HEK293 (cell line): ENCODE data around the gene MAF.

Experiments
- CTCF ChIA-PET: fragments of 350-600 bp; formaldehyde crosslinking; extraction: SDS; loops from one replicate; lab custom pipeline; 2021; ENCODE audit warnings: antibody characterized with exemption; lab: Yijun Ruan, JAX
- POLR2A ChIA-PET: fragments of 300-600 bp; formaldehyde crosslinking; extraction: SDS; loops from one replicate; lab custom pipeline; 2020; ENCODE audit warnings: antibody characterized with exemption, inconsistent platforms; lab: Yijun Ruan, JAX
- H3K27ac ChIP-seq: fragments of 200-500 bp; sonication (Bioruptor generic); 2 replicates; pipeline ENCODE4 v1.5.1; 2014; ENCODE audit warnings: low read depth, low read length, control low read depth, inconsistent platforms; ENCODE audit errors: extremely low read depth
- H3K36me3 ChIP-seq, 2 experiments: fragments of 200-500 bp in 1 of 2; sonication (Bioruptor generic) in 1 of 2; 1 replicate in 1 of 2; 2 replicates in 1 of 2; pipeline ENCODE4 v1.5.1; 2014 to 2017; ENCODE audit warnings: inconsistent platforms in 2 of 2, low read length in 2 of 2; ENCODE audit not compliant: control insufficient read depth in 2 of 2, insufficient read depth in 1 of 2
- H3K4me1 ChIP-seq: fragments of 200-500 bp; sonication (Bioruptor generic); 2 replicates; pipeline ENCODE4 v1.5.1; 2014; ENCODE audit warnings: mild to moderate bottlenecking, low read length, inconsistent platforms; ENCODE audit not compliant: control insufficient read depth, insufficient read depth
- H3K4me3 ChIP-seq: 2 replicates; pipeline ENCODE4 v1.5.1; 2011; ENCODE audit warnings: low read depth, mild to moderate bottlenecking, control low read depth, low read length, moderate library complexity
- H3K9me3 ChIP-seq: fragments of 200-500 bp; sonication (Bioruptor generic); 2 replicates; pipeline ENCODE4 v1.5.1; 2014; ENCODE audit warnings: low read depth, low read length, inconsistent platforms; ENCODE audit not compliant: control insufficient read depth, insufficient read depth
- FEZF1 ChIP-seq: fragments of 450-650 bp; formaldehyde crosslinking; IDR thresholded peaks from 2 replicates; pipeline ENCODE4 v1.5.1; 2016; ENCODE audit warnings: missing biosample characterization, missing genetic modification characterization
- HOXA7 ChIP-seq: sonication (generic); formaldehyde crosslinking; IDR thresholded peaks from 2 replicates; pipeline ENCODE4 v1.8.1; 2022; ENCODE audit warnings: missing genetic modification reagents, borderline replicate concordance
- IKZF3 ChIP-seq: fragments of 450-650 bp; IDR thresholded peaks from 2 replicates; pipeline ENCODE4 v1.5.0; 2018; ENCODE audit warnings: missing biosample characterization, mild to moderate bottlenecking, missing genetic modification characterization, moderate library complexity
- KLF17 ChIP-seq: fragments of 450-650 bp; formaldehyde crosslinking; IDR thresholded peaks from 2 replicates; pipeline ENCODE4 v1.5.1; 2016; ENCODE audit warnings: missing biosample characterization, missing genetic modification characterization
- KLF7 ChIP-seq: fragments of 450-650 bp; formaldehyde crosslinking; IDR thresholded peaks from 2 replicates; pipeline ENCODE4 v1.5.1; 2016; ENCODE audit warnings: missing biosample characterization, missing genetic modification characterization, borderline replicate concordance
- RBAK ChIP-seq: fragments of 450-650 bp; formaldehyde crosslinking; IDR thresholded peaks from 2 replicates; pipeline ENCODE4 v1.5.1; 2016; ENCODE audit warnings: missing biosample characterization, missing genetic modification characterization
- SP7 ChIP-seq: fragments of 450-650 bp; formaldehyde crosslinking; IDR thresholded peaks from 2 replicates; pipeline ENCODE4 v1.5.1; 2016; ENCODE audit warnings: missing biosample characterization, missing genetic modification characterization
- ZBTB21 ChIP-seq: fragments of 450-650 bp; formaldehyde crosslinking; IDR thresholded peaks from 2 replicates; pipeline ENCODE4 v1.5.1; 2017; ENCODE audit warnings: missing biosample characterization, missing genetic modification characterization
- ZFP69B ChIP-seq: fragments of 450-650 bp; formaldehyde crosslinking; IDR thresholded peaks from 2 replicates; pipeline ENCODE4 v1.5.1; 2016; ENCODE audit warnings: missing biosample characterization, missing genetic modification characterization
- ZNF10 ChIP-seq: fragments of 450-650 bp; formaldehyde crosslinking; IDR thresholded peaks from 2 replicates; pipeline ENCODE4 v1.5.1; 2017; ENCODE audit warnings: missing biosample characterization, missing genetic modification characterization
- ZNF157 ChIP-seq: fragments of 450-650 bp; formaldehyde crosslinking; IDR thresholded peaks from 2 replicates; pipeline ENCODE4 v1.5.1; 2016; ENCODE audit warnings: missing biosample characterization, missing genetic modification characterization
- ZNF223 ChIP-seq: fragments of 450-650 bp; formaldehyde crosslinking; IDR thresholded peaks from 2 replicates; pipeline ENCODE4 v1.5.1; 2016; ENCODE audit warnings: missing biosample characterization, missing genetic modification characterization
- ZNF404 ChIP-seq: fragments of 450-650 bp; formaldehyde crosslinking; IDR thresholded peaks from 2 replicates; pipeline ENCODE4 v1.5.1; 2017; ENCODE audit warnings: missing biosample characterization, missing genetic modification characterization
- ZNF426 ChIP-seq: fragments of 450-650 bp; formaldehyde crosslinking; IDR thresholded peaks from 2 replicates; pipeline ENCODE4 v1.5.1; 2017; ENCODE audit warnings: missing biosample characterization, missing genetic modification characterization, mild to moderate bottlenecking, inconsistent platforms, moderate library complexity
- ZNF433 ChIP-seq: fragments of 450-650 bp; formaldehyde crosslinking; IDR thresholded peaks from 2 replicates; pipeline ENCODE4 v1.5.1; 2016; ENCODE audit warnings: missing biosample characterization, missing genetic modification characterization, low read depth
- ZNF449 ChIP-seq: fragments of 450-650 bp; formaldehyde crosslinking; IDR thresholded peaks from 2 replicates; pipeline ENCODE4 v1.5.1; 2017; ENCODE audit warnings: missing biosample characterization, mild to moderate bottlenecking, missing genetic modification characterization, moderate library complexity
- ZNF473 ChIP-seq: fragments of 450-650 bp; formaldehyde crosslinking; IDR thresholded peaks from 2 replicates; pipeline ENCODE4 v1.5.1; 2017; ENCODE audit warnings: missing biosample characterization, missing genetic modification characterization
- ZNF529 ChIP-seq: fragments of 450-650 bp; formaldehyde crosslinking; IDR thresholded peaks from 2 replicates; pipeline ENCODE4 v1.5.1; 2017; ENCODE audit warnings: missing genetic modification characterization, missing biosample characterization; ENCODE audit not compliant: insufficient replicate concordance
- ZNF558 ChIP-seq: fragments of 450-650 bp; formaldehyde crosslinking; IDR thresholded peaks from 2 replicates; pipeline ENCODE4 v1.5.1; 2016; ENCODE audit warnings: missing biosample characterization, missing genetic modification characterization
- ZNF596 ChIP-seq: fragments of 450-650 bp; IDR thresholded peaks from 2 replicates; pipeline ENCODE4 v1.5.0; 2018; ENCODE audit warnings: missing biosample characterization, mild to moderate bottlenecking, missing genetic modification characterization, moderate library complexity
- ZNF600 ChIP-seq: fragments of 450-650 bp; formaldehyde crosslinking; IDR thresholded peaks from 2 replicates; pipeline ENCODE4 v1.5.1; 2016; ENCODE audit warnings: missing biosample characterization, missing genetic modification characterization
- ZNF677 ChIP-seq: fragments of 450-650 bp; IDR thresholded peaks from 2 replicates; pipeline ENCODE4 v1.5.0; 2018; ENCODE audit warnings: missing biosample characterization, mild to moderate bottlenecking, missing genetic modification characterization, moderate library complexity
- TF ChIP-seq, protein P1 (sequence below): fragments of 450-650 bp; formaldehyde crosslinking; conservative IDR thresholded peaks from 2 replicates; pipeline ENCODE4 v1.5.1; 2016; ENCODE audit warnings: low read depth, missing biosample characterization, missing genetic modification characterization
- TF ChIP-seq, protein P2 (sequence below): fragments of 450-650 bp; formaldehyde crosslinking; IDR thresholded peaks from 2 replicates; pipeline ENCODE4 v1.5.1; 2016; ENCODE audit warnings: missing biosample characterization, missing genetic modification characterization, borderline replicate concordance

Gene MAF

GRCh38 chr16:79618041-79618691 is 17.6 kb upstream of the MAF start (continued):
- TF ChIP-seq KLF17 (tag by site-specific recombination): no peak
- no peak for TF ChIP-seq ZNF529 (tag by site-specific recombination)
- TF ChIP-seq IKZF3 (tag by site-specific recombination): no peak
- TF ChIP-seq KLF7 (tag by site-specific recombination): no peak
- TF ChIP-seq, protein P1, sequence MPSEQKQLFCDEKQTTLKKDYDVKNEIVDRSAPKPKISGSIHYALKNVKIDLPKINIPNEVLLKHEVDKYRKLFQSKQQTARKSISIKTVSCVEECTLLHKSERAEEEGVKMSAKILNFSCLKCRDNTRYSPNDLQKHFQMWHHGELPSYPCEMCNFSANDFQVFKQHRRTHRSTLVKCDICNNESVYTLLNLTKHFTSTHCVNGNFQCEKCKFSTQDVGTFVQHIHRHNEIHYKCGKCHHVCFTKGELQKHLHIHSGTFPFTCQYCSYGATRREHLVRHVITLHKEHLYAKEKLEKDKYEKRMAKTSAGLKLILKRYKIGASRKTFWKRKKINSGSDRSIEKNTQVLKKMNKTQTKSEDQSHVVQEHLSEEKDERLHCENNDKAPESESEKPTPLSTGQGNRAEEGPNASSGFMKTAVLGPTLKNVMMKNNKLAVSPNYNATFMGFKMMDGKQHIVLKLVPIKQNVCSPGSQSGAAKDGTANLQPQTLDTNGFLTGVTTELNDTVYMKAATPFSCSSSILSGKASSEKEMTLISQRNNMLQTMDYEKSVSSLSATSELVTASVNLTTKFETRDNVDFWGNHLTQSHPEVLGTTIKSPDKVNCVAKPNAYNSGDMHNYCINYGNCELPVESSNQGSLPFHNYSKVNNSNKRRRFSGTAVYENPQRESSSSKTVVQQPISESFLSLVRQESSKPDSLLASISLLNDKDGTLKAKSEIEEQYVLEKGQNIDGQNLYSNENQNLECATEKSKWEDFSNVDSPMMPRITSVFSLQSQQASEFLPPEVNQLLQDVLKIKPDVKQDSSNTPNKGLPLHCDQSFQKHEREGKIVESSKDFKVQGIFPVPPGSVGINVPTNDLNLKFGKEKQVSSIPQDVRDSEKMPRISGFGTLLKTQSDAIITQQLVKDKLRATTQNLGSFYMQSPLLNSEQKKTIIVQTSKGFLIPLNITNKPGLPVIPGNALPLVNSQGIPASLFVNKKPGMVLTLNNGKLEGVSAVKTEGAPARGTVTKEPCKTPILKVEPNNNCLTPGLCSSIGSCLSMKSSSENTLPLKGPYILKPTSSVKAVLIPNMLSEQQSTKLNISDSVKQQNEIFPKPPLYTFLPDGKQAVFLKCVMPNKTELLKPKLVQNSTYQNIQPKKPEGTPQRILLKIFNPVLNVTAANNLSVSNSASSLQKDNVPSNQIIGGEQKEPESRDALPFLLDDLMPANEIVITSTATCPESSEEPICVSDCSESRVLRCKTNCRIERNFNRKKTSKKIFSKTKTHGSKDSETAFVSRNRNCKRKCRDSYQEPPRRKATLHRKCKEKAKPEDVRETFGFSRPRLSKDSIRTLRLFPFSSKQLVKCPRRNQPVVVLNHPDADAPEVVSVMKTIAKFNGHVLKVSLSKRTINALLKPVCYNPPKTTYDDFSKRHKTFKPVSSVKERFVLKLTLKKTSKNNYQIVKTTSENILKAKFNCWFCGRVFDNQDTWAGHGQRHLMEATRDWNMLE (tag by site-specific recombination): no peak
- TF ChIP-seq ZNF558 (tag by site-specific recombination): no peak
- no peak for TF ChIP-seq SP7 (tag by site-specific recombination)
- TF ChIP-seq ZNF404 (tag by site-specific recombination): no peak

DNA sequence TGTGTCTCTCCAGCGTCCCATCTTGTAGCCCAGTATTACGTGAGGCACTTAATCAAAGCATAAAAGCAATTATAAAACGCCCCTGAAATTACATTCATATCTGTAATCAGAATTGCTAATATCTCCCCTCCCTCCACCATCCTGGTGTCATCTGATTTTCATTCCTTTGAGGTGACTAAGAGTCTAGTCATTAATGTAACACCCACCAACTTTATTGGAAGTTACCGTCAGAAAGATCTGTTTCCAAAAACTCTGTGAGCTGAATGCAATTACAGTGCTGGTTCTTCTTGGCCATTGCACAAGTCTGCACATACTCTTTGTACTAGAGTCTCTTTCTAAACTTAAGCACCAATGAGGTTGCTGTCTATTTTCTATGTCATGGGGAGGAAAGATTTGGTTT is 12.5 kb upstream of the MAF start:
- H3K27ac ChIP-seq: no peak overlapping the region

DNA sequence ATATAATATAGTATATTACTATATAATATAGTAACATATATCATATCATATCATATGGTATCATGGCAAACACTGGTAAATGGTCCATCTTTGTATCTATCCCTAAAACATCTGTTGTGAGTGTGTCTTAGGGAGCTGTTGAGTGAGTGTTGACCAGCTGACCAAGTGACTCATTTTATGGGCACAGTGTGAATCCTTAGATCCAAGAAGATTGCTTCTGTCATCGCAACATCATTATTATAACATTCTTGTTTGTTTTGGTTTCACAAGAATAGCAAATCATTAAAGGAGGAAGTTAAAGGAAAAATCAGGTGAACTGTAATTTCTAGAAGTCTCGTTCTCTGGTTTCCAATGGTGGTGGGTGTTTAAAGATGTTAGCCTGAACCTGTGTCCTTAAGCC is 11.7 kb upstream of the MAF start:
- Histone ChIP-seq H3K27ac (no peak overlapping the region), H3K9me3 (no peaks in the 10 kb centered on the region)
- CTCF ChIA-PET: interaction anchor here (1.2 kb wide), 1 partner anchor 11 kb away, joined by 3 read pairs; no protein-coding TSS in a partner anchor
- TF ChIP-seq FEZF1 (tag by site-specific recombination): 0 out of 2 replicates have a peak, but pooled peaks have one; percentile 23
- TF ChIP-seq ZBTB21 (tag by site-specific recombination): no peak
- TF ChIP-seq ZNF449: no peak
- TF ChIP-seq, protein P2, sequence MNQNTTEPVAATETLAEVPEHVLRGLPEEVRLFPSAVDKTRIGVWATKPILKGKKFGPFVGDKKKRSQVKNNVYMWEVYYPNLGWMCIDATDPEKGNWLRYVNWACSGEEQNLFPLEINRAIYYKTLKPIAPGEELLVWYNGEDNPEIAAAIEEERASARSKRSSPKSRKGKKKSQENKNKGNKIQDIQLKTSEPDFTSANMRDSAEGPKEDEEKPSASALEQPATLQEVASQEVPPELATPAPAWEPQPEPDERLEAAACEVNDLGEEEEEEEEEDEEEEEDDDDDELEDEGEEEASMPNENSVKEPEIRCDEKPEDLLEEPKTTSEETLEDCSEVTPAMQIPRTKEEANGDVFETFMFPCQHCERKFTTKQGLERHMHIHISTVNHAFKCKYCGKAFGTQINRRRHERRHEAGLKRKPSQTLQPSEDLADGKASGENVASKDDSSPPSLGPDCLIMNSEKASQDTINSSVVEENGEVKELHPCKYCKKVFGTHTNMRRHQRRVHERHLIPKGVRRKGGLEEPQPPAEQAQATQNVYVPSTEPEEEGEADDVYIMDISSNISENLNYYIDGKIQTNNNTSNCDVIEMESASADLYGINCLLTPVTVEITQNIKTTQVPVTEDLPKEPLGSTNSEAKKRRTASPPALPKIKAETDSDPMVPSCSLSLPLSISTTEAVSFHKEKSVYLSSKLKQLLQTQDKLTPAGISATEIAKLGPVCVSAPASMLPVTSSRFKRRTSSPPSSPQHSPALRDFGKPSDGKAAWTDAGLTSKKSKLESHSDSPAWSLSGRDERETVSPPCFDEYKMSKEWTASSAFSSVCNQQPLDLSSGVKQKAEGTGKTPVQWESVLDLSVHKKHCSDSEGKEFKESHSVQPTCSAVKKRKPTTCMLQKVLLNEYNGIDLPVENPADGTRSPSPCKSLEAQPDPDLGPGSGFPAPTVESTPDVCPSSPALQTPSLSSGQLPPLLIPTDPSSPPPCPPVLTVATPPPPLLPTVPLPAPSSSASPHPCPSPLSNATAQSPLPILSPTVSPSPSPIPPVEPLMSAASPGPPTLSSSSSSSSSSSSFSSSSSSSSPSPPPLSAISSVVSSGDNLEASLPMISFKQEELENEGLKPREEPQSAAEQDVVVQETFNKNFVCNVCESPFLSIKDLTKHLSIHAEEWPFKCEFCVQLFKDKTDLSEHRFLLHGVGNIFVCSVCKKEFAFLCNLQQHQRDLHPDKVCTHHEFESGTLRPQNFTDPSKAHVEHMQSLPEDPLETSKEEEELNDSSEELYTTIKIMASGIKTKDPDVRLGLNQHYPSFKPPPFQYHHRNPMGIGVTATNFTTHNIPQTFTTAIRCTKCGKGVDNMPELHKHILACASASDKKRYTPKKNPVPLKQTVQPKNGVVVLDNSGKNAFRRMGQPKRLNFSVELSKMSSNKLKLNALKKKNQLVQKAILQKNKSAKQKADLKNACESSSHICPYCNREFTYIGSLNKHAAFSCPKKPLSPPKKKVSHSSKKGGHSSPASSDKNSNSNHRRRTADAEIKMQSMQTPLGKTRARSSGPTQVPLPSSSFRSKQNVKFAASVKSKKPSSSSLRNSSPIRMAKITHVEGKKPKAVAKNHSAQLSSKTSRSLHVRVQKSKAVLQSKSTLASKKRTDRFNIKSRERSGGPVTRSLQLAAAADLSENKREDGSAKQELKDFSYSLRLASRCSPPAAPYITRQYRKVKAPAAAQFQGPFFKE (tag by site-specific recombination): no peak

More for the DNA sequence above, 12.5 kb upstream of the MAF start:
- Histone ChIP-seq H3K36me3 (no peaks in the 10 kb centered on the region), H3K4me1 (peaks cover 1% of the 10 kb centered on the region; the same call in 1 of the 2 replicates), H3K9me3 (no peaks in the 10 kb centered on the region), H3K4me3 (no peak overlapping the region)
- ChIA-PET POLR2A (no interaction called here), CTCF (interaction anchor here (0.7 to 1.2 kb wide), 2 partner anchors 12 to 656 kb away, joined by 3 read pairs; no protein-coding TSS in a partner anchor)
- no peak for TF ChIP-seq FEZF1 (tag by site-specific recombination)
- no peak for TF ChIP-seq ZFP69B (tag by site-specific recombination)
- TF ChIP-seq ZNF600 (tag by site-specific recombination): no peak
- no peak for TF ChIP-seq HOXA7 (CRISPR knock-in tag)
- no peak for TF ChIP-seq ZNF473 (tag by site-specific recombination)
- TF ChIP-seq ZNF433 (tag by site-specific recombination): no peak
- no peak for TF ChIP-seq ZNF157 (tag by site-specific recombination)
- TF ChIP-seq ZNF10: no peak
- no peak for TF ChIP-seq ZNF223 (tag by site-specific recombination)
- TF ChIP-seq ZNF677: no peak
- no peak for TF ChIP-seq ZNF596
- TF ChIP-seq ZNF426: no peak
- TF ChIP-seq RBAK: no peak

More for the DNA sequence above, 11.7 kb upstream of the MAF start:
- Histone ChIP-seq H3K4me3 (no peak overlapping the region), H3K4me1 (peaks cover 7% of the 10 kb centered on the region; the same call in 1 of the 2 replicates), H3K36me3 (no peaks in the 10 kb centered on the region)
- POLR2A ChIA-PET: no interaction called here
